CD4-positive, alpha-beta T cell treated with Interferon gamma for 1 hour (primary cell): ENCODE data around the gene HOMER1.
"Not testable (repeated sequence)": the region's sequence is repeated elsewhere in the genome, so short reads cannot be mapped to it uniquely, and the experiment has no call there.

Experiments
- DNase-seq: peaks from one replicate; pipeline ENCODE4 v3.0.0-alpha.2; 2020

HOMER1 gene

DNA sequence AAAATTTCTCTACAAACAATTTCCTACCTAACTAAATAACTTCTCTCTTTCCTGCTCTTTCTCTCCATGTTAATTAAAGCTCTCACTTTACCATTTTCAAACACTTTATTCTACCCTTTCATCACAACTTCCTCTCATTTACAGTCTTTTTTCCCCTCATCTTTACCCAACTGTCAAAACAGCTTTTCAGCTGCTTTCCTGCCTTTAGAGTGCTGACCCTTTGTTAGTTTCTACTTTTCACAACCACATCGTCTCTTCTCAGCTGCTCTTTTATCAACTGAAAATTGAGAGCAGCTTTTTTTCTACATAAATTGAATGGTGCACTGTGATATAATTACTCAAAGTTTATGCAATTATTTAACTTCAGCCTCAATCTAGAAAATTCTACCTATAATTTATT, 3.1 kb upstream of the HOMER1 start:
- no peak for DNase-seq

GRCh38 chr5:79516331-79516730, 2.4 kb upstream of the HOMER1 start:
- not testable (repeated sequence) for DNase-seq

DNA sequence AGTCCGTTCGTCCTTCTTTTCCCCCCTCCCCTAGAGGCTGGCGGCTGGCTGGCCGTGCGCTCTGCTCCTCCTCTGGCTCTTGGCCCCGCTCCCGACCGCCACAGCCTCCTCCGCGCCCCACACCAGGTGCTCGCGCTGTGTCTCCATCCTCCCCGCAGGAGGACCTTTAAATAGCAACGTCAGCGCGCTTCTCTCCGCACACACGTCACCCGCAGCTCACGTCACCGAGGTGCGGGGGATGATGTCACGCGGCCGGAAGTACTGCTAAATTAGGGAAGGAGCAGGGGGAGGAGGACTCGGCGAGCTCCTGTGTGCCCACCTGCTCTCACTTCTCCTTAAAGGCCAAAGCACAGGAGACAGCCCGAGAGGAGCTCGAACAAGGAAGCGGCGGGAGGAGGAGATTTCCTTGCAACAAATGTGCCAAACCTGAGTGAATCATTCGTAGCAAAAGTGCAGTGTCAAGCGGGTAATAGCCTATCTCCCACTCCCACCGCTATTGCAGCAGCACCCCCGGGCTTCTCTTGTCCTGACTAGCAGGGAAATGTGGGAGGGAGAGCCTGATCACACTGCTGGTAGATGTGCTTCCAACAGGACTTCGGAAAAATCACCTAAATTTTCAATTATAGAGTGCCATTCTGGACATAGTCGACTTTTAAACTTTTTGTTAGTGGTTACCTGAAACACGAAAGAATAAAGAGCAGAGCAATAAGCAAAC, 614 bp upstream of the HOMER1 start:
- DNase-seq: peak; percentile 95

DNA sequence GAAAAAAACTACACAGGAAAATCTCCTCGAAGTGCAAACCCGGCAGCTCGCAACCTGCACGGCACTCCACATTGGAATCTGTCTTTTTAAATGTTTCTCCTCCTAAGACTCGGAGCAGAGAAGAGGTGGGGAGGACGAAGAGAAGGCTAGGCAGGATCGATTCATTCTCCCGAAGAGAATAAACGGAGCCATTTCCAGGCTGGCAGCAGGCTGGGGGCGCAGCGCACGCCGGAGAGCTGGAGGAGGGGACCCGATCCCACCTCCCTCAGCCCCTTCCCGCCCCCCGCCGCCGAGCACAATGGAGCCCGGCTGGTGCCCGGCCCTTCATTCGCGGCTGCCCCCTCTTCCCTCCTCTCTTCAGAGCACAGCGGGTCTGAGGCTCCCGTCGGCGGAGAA, 628 bp downstream of the HOMER1 start:
- no peak for DNase-seq

GRCh38 chr5:79512471-79513307, 1.2 kb downstream of the HOMER1 start:
- DNase-seq: no peak

DNA sequence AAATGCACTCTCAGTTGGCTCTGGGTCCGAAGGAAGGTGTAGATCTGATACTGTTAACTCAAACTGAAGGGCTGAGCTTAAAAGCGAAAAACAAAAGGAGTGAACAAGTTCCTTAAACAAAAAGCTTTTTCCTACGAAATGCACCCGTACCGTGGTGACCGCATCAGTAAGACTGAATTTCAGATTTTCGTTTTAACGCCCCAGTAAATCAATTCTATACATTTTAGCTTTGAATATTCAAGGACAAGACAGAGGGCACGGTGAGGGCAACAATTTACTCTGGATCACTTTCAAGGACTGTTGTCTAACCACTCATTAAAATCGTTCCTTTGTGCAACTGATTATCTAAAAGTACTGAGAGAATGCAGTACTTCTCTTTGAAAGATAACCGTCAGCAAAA, 1.9 kb downstream of the HOMER1 start:
- DNase-seq: no peak

DNA sequence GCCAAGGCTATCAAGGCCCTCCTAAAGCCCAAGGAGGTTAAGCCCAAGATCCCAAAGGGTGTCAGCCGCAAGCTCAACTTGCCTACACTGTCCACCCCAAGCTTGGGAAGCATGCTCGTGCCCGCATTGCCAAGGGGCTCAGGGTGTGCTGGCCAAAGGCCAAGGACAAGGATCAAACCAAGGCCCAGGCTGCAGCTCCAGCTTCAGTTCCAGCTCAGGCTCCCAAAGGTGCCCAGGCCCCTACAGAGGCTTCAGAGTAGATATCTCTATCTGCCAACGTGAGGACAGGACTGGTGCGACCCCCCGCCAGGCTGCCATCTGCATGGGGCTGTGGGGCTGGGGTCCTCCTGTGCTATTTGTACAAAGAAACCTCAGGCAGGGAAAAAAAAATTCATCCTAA, 3.3 kb downstream of the HOMER1 start:
- DNase-seq: no peak

- no peak for DNase-seq
Measured at GRCh38 chr5:79509244-79509885, 4.6 kb downstream of the HOMER1 start.

DNA sequence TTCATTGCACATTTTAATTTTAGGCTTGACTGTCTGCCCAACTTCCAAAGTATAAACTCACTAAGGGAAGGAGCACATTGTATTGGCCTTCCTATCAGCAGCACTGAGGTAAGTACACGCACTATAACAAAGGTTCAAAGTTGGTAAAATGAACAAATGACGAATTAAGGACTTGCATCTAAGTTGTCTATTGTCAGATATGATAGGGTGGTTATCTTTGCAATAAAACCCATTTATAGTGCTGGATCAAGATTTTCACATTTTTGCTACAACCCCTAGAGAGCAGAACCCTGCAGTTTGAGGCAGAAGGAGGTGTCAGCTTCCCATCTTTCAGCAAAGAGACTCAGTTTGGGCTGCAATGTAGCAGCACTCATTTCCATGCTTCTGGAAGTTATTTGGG, 5.1 kb downstream of the HOMER1 start:
- no peak for DNase-seq

- DNase-seq: no peak
Measured at GRCh38 chr5:79508354-79508753, 5.6 kb downstream of the HOMER1 start.

DNA sequence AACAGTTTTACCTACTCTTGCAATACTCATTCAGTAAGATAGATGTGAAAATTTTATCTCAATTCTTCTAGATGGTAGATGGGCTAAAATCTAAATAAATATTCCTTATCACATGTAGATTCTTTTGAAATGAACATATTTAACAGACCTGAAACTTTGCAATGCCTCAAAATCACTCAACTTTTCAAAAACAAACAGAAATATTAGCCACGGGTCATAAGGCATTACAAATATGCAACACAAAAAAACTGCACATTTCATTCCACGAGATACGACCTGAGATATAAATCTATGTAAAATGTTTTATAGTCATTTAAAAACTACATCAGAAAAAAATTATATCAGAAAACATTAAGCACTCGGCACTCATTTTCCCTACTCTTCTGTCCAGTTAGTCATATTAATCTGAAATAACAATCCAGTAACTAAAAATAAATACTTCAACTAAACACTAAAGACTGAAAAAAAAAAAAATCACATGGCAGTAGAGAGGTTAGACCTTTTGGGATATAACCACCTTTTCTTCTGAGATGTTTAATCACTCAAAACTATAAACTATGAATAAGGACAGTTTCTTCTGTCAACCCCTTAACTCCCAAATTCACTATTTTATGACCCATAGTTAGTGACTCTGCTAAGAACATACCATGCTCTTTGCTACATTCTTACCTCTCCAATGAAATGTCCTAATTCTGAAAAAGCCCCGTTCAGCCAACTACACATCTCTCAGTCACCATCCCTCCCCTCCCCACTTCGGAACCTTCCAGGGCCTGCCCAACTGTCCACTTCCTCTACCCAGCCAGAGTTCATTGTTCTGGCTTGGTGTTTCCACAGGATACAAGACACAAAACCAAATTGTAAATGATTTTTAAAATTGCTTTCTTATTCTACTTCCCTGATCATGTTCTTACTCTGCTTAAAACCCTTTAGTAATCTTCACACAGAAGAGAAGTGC, 6.4 kb downstream of the HOMER1 start:
- no peak for DNase-seq

DNA sequence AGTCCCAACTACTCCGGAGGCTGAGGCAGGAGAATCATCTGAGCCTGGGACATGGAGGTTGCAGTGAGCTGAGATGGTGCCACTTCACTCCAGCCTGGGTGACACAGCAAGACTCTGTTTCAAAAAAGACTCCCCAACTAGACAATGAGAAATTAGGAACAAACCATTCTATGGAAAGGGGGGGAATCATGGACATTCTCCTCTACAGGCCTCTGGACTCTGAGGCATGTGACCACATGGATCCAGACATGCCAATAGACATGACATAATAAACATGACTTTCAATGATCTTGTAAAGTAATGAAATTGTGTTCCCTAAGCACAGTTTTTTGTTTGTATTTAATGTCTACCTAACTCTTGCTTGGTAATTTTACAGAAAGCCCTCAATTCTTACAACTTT, 8.8 kb downstream of the HOMER1 start:
- DNase-seq: no peak

DNA sequence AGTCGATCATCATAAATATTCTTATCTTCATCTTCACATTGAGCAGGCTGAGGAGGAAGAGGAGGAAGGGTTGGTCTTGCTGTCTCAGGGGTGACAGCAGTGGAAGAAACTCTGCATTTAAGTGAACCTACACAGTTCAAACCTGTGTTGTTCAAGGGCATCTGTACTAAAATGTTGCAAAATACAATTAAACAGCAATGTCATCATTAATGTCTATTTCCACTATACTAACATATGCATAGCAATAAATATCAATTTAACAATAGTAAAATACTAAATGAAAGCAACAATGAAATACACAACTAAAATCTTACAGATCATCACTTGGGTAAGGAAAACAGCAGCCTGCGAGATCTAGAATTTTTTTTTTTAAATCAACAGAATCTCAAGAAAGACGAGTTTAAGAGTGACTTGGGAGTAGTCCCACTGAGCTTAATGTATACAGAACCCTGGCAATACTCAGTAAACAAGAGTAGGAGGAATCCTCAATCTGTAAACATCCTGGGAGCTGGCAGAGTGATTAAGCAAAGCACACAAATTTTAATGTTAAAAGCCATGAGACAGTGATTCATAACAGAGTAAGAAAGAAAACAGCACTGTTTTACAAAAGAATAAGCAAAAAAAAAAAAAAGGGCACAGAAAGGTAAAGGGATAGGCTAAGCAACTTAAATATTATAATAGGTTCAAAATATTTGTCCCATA, 10.0 kb downstream of the HOMER1 start:
- DNase-seq: no peak

- no peak for DNase-seq
Measured at GRCh38 chr5:79499640-79500273, 14.2 kb downstream of the HOMER1 start.

GRCh38 chr5:79495311-79495710, 18.6 kb downstream of the HOMER1 start:
- DNase-seq: no peak

DNA sequence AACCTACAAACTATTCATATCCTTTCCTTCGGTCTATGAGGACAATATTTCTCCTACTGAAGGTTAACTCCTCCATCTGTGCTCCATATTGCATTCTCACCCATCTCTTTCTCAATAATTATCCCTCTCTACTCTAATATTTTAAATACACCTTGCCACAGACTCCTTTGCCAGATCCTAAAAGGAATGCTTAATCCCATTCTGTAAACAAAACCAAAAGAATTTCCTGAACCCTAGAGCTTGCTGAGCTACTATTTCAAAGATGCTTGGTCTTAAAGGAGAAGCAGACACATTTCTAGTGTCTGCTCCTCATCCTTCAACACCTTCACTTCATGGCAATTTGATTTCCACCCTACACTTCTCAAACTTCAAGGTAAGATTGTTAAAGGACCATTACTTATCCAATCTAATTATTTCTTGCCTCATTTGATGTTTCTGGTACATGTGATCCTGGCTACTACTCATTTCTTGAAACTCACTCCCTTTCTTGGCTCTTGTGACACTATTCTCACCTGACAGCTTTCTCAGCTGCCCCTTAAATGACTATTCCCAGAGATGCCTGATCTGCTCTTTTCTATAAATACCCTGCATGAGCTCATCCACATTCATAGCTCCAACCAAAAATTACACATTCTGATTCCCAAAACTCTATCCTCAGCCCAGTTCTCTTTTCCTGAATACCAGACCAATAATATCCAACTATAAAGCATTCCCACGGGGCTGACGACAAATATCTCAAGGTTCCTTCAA, 20.2 kb downstream of the HOMER1 start:
- DNase-seq: no peak

- DNase-seq: no peak
Measured at GRCh38 chr5:79491690-79492317, 22.1 kb downstream of the HOMER1 start.

- DNase-seq: no peak
Measured at GRCh38 chr5:79490323-79490936, 23.5 kb downstream of the HOMER1 start.

DNA sequence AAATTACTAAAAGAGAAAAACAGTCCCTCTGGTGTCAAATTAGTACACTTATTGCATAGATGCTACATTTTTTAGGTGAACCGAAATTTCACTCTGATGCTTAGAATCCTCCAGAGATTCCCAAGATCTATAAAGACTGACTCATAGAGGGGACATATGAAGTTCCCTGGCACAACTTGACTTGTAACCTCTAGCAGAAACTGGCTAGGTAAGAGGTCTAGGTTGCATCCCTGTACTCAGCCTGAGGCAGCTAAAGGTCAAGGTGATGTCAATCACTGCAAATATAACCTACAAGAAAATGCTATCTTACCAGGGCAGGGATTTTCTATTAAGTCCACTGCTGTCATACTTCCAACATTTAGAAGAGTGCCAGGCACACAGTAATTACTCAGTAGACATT, 24.2 kb downstream of the HOMER1 start:
- DNase-seq: no peak

DNA sequence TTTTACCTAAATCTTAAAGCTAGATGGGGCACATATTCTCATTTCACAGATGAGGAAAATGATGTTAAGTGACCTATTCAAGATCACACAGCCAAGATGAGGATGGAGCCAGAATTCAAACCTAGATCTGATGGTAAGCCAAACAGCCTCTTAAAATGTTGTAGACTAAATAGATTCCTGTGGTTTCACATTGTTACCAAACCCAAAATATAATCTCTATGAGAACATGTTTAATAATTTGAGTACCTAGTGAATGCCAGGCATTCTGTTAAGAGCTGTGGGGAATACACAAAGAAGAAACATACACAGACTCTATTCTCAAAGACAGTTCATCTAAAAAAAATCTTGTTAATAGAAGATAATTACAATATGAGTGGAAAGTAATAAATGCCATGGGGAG, 25.2 kb downstream of the HOMER1 start:
- DNase-seq: no peak
